ENCODE results near the gene ZNF79.

ZNF79 gene

GRCh38 chr9:127489471-127490115 is 65.4 kb downstream of the ZNF79 start:
- H3K27me3 Mint-ChIP-seq: no peaks in the 10 kb centered on the region
- no peak for ATAC-seq
- no peaks in the 10 kb centered on the region for H3K4me1 Mint-ChIP-seq
- H3K9me3 Mint-ChIP-seq: no peaks in the 10 kb centered on the region
- H3K36me3 Mint-ChIP-seq: peaks cover 73% of the 10 kb centered on the region
- H3K27ac Mint-ChIP-seq: no peak overlapping the region
- no peak overlapping the region for H3K4me3 Mint-ChIP-seq

GRCh38 chr9:127490535-127491230 is 66.5 kb downstream of the ZNF79 start:
- H3K9me3 Mint-ChIP-seq: no peaks in the 10 kb centered on the region
- no peak overlapping the region for H3K4me3 Mint-ChIP-seq
- H3K27me3 Mint-ChIP-seq: no peaks in the 10 kb centered on the region
- ATAC-seq: no peak
- H3K36me3 Mint-ChIP-seq: peaks cover 66% of the 10 kb centered on the region
- H3K4me1 Mint-ChIP-seq: no peaks in the 10 kb centered on the region
- no peak overlapping the region for H3K27ac Mint-ChIP-seq

DNA sequence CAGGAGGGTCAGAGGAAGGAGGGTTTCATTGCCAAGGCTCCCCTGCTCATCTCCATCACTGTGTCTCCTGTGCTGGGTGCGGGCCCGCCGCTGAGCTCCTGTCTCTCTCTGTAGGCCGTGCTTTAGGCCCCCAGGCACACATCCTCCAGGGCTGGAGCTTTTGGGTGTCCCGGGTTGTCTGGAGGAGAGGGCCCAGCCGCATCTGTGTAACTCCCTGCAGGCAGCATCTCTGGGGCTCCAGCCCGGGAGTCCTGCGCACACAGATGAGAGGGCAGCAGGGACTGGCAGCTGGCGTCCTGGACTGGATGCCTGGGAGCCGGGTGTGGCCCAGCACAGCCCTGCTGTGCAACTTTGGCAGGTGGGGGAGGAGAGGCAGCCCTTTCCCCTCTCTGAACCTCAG is 67.3 kb downstream of the ZNF79 start:
- no peak overlapping the region for H3K4me3 Mint-ChIP-seq
- no peak overlapping the region for H3K27ac Mint-ChIP-seq
- no peaks in the 10 kb centered on the region for H3K4me1 Mint-ChIP-seq
- ATAC-seq: no peak
- peaks cover 66% of the 10 kb centered on the region for H3K36me3 Mint-ChIP-seq
- no peaks in the 10 kb centered on the region for H3K27me3 Mint-ChIP-seq
- H3K9me3 Mint-ChIP-seq: no peaks in the 10 kb centered on the region

DNA sequence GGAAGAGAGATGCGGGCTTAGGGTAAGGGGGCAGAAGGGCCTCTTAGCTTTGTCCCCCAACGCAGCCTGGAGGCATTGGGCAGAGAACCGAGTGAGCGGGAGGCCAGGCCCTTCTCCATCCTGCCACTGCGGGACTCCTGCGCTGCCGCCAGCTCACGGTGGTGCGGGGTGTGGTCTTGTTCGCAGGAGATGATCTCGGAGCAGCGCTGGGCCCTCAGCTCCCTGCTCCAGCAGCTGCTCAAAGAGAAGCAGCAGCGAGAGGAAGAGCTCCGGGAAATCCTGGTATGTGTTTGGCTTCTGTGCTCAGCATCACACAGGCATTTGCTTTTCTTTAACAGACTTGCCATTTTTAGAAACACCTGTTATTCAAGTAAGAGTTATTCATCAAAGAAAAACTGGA is 68.4 kb downstream of the ZNF79 start:
- no peaks in the 10 kb centered on the region for H3K4me1 Mint-ChIP-seq
- H3K9me3 Mint-ChIP-seq: no peaks in the 10 kb centered on the region
- no peak for ATAC-seq
- H3K36me3 Mint-ChIP-seq: peaks cover 68% of the 10 kb centered on the region
- no peak overlapping the region for H3K4me3 Mint-ChIP-seq
- H3K27me3 Mint-ChIP-seq: no peaks in the 10 kb centered on the region
- no peak overlapping the region for H3K27ac Mint-ChIP-seq

GRCh38 chr9:127493592-127494303 is 69.6 kb downstream of the ZNF79 start:
- no peaks in the 10 kb centered on the region for H3K4me1 Mint-ChIP-seq
- no peak overlapping the region for H3K27ac Mint-ChIP-seq
- H3K27me3 Mint-ChIP-seq: no peaks in the 10 kb centered on the region
- no peak overlapping the region for H3K4me3 Mint-ChIP-seq
- H3K36me3 Mint-ChIP-seq: peaks cover 62% of the 10 kb centered on the region
- no peaks in the 10 kb centered on the region for H3K9me3 Mint-ChIP-seq
- no peak for ATAC-seq

DNA sequence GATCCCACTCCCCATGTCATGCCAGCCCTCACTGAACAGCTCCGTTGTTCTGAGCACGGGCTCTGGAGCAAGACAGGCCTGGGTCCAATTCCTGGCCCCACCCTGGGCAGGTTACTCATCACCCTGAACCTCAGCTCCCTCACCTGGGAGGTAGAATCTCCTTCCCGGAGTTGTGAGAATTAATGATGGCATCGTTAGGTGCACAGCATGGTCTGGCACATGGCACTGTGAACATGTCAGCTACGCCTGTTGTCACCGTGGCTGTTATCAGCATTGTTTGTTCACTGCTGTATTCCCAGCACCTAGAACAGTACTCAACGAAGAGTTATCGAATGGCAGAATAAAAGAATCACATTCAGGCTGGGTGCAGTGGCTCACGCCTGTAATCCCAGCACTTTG is 70.1 kb downstream of the ZNF79 start:
- Mint-ChIP-seq H3K9me3 (no peaks in the 10 kb centered on the region), H3K27ac (no peak overlapping the region), H3K27me3 (no peaks in the 10 kb centered on the region), H3K36me3 (peaks cover 56% of the 10 kb centered on the region), H3K4me1 (no peaks in the 10 kb centered on the region), H3K4me3 (no peak overlapping the region)
- ATAC-seq: no peak
